Brain microvascular endothelial cell (primary cell): Measurements from ENCODE around the gene ZBTB20.

ENCODE experiments used
- DNase-seq: peaks from one replicate; pipeline ENCODE4 v3.0.0-alpha.2; 2020
- H3K27ac ChIP-seq: fragments of 250-450 bp; sonication (Bioruptor Pico); 2 replicates; pipeline ENCODE4 v1.5.1; 2020; ENCODE audit warnings: mild to moderate bottlenecking, moderate library complexity
- H3K27me3 ChIP-seq: fragments of 250-450 bp; sonication (Bioruptor Pico); replicated peaks from 2 replicates; pipeline ENCODE4 v1.5.1; 2020; ENCODE audit warnings: mild to moderate bottlenecking
- H3K36me3 ChIP-seq: fragments of 250-450 bp; sonication (Bioruptor Pico); replicated peaks from 2 replicates; pipeline ENCODE4 v1.5.1; 2020; ENCODE audit warnings: mild to moderate bottlenecking
- H3K4me3 ChIP-seq: 2 replicates; pipeline ENCODE4 v1.5.1; 2011; ENCODE audit warnings: low read depth, mild to moderate bottlenecking, control low read depth, low read length, moderate library complexity
- CTCF ChIP-seq: IDR thresholded peaks from 2 replicates; pipeline ENCODE4 v1.5.1; 2011; ENCODE audit warnings: low read depth, mild to moderate bottlenecking, moderate library complexity, low read length, control low read depth, inconsistent platforms; ENCODE audit errors: missing control alignments
- in situ Hi-C: cut with HindIII; loops from 2 replicates; pipeline ENCODE4 v1.10.0; 2017; ENCODE audit warnings: low sequenced_read_pairs, low pct_ligation_motif_present

Gene ZBTB20

GRCh38 chr3:114846779-114847178 lies 300.3 kb downstream of the ZBTB20 start:
- in situ Hi-C loops, result no loop called here
- H3K4me3 ChIP-seq, result no peak overlapping the region

GRCh38 chr3:114846252-114846651 lies 300.8 kb downstream of the ZBTB20 start:
- in situ Hi-C loops, result no loop called here
- TF ChIP-seq CTCF, result no peak

More at GRCh38 chr3:114846779-114847178, 300.3 kb downstream of the ZBTB20 start:
- H3K27ac ChIP-seq, result no peak overlapping the region
- no peaks in the 10 kb centered on the region for H3K36me3 ChIP-seq
- no peak for TF ChIP-seq CTCF
- no peak for DNase-seq
- no peaks in the 10 kb centered on the region for H3K27me3 ChIP-seq

GRCh38 chr3:114841515-114841914 lies 305.6 kb downstream of the ZBTB20 start:
- Histone ChIP-seq H3K27me3 (no peaks in the 10 kb centered on the region), H3K27ac (no peak overlapping the region), H3K4me3 (no peak overlapping the region), H3K36me3 (no peaks in the 10 kb centered on the region)
- no peak for TF ChIP-seq CTCF
- in situ Hi-C loops, result no loop called here
- no peak for DNase-seq

More at GRCh38 chr3:114846252-114846651, 300.8 kb downstream of the ZBTB20 start:
- no peak overlapping the region for H3K27ac ChIP-seq
- H3K27me3 ChIP-seq, result no peaks in the 10 kb centered on the region
- no peak for DNase-seq
- no peak overlapping the region for H3K4me3 ChIP-seq
- no peaks in the 10 kb centered on the region for H3K36me3 ChIP-seq

GRCh38 chr3:114839476-114839875 lies 307.6 kb downstream of the ZBTB20 start:
- in situ Hi-C loops, result no loop called here
- H3K27ac ChIP-seq, result no peak overlapping the region
- TF ChIP-seq CTCF, result no peak
- H3K4me3 ChIP-seq, result no peak overlapping the region
- H3K27me3 ChIP-seq, result no peaks in the 10 kb centered on the region
- no peaks in the 10 kb centered on the region for H3K36me3 ChIP-seq
- no peak for DNase-seq

- in situ Hi-C loops, result no loop called here
- no peaks in the 10 kb centered on the region for H3K27me3 ChIP-seq
- no peak overlapping the region for H3K4me3 ChIP-seq
- no peak for DNase-seq
- no peak for TF ChIP-seq CTCF
- H3K36me3 ChIP-seq, result no peaks in the 10 kb centered on the region
- no peak overlapping the region for H3K27ac ChIP-seq
These were observed 309.1 kb downstream of the ZBTB20 start for GRCh38 chr3:114838025-114838424.

- no peak for TF ChIP-seq CTCF
- no peak for DNase-seq
- no peak overlapping the region for H3K4me3 ChIP-seq
- no peaks in the 10 kb centered on the region for H3K27me3 ChIP-seq
- H3K27ac ChIP-seq, result no peak overlapping the region
- in situ Hi-C loops, result no loop called here
- H3K36me3 ChIP-seq, result no peaks in the 10 kb centered on the region
These were observed 312.7 kb downstream of the ZBTB20 start for GRCh38 chr3:114834175-114834940.
